Neural cell (in vitro differentiated cells): ENCODE data around the gene SRCIN1. TPM values are rescaled to one million over a fixed set of nuclear protein-coding genes. Genes with fewer than 3 reads are reported as not detected.

Experiments
- H2AFZ ChIP-seq: fragments of 200-600, 300-800 bp; sonication (generic), shearing (Covaris generic); 2 replicates; pipeline ENCODE4 v1.6.0; 2014; ENCODE audit warnings: low read depth, mild to moderate bottlenecking, antibody characterized with exemption, low read length, moderate library complexity
- H3F3A ChIP-seq: fragments of 200-600 bp; shearing (Covaris generic); 2 replicates; pipeline ENCODE4 v1.6.1; 2016; ENCODE audit warnings: mild to moderate bottlenecking, moderate library complexity, mixed read lengths, antibody characterized with exemption, low read length; ENCODE audit not compliant: insufficient read depth, poor library complexity, severe bottlenecking
- H3K27ac ChIP-seq: fragments of 200-600, 300-800 bp; sonication (generic), shearing (Covaris generic); 2 replicates; pipeline ENCODE4 v1.5.1; 2014; ENCODE audit warnings: mild to moderate bottlenecking, low read length, moderate library complexity
- H3K27me3 ChIP-seq: fragments of 300-800, 200-600 bp; sonication (generic), shearing (Covaris generic); 2 replicates; pipeline ENCODE4 v1.6.0; 2014; ENCODE audit warnings: mild to moderate bottlenecking, low read depth, low read length, moderate library complexity; ENCODE audit not compliant: insufficient read depth
- H3K36me3 ChIP-seq: fragments of 300-800, 200-600 bp; sonication (generic), shearing (Covaris generic); 2 replicates; pipeline ENCODE4 v1.5.1; 2014; ENCODE audit warnings: mild to moderate bottlenecking, antibody characterized with exemption, low read length, moderate library complexity; ENCODE audit not compliant: insufficient read depth
- H3K4me2 ChIP-seq: fragments of 300-800, 200-600 bp; sonication (generic), shearing (Covaris generic); 2 replicates; pipeline ENCODE4 v1.6.0; 2014; ENCODE audit warnings: mild to moderate bottlenecking, low read length
- H3K4me3 ChIP-seq: fragments of 300-800, 200-600 bp; sonication (generic), shearing (Covaris generic); 2 replicates; pipeline ENCODE4 v1.5.1; 2014; ENCODE audit warnings: mild to moderate bottlenecking, low read length, moderate library complexity
- H3K79me2 ChIP-seq: fragments of 200-600 bp; shearing (Covaris generic); replicated peaks from 2 replicates; pipeline ENCODE4 v1.6.0; 2014; ENCODE audit warnings: mild to moderate bottlenecking, low read length, moderate library complexity; ENCODE audit not compliant: insufficient read depth
- H3K9ac ChIP-seq: fragments of 300-800, 200-600 bp; sonication (generic), shearing (Covaris generic); 2 replicates; pipeline ENCODE4 v1.6.1; 2016; ENCODE audit warnings: mild to moderate bottlenecking, low read length, mixed read lengths
- H3K9me2 ChIP-seq: fragments of 200-600 bp; shearing (Covaris generic); 2 replicates; pipeline ENCODE4 v1.6.1; 2016; ENCODE audit warnings: mild to moderate bottlenecking, low read length, mixed read lengths; ENCODE audit not compliant: insufficient read depth
- H3K9me3 ChIP-seq: fragments of 200-600, 300-800 bp; sonication (generic), shearing (Covaris generic); 2 replicates; pipeline ENCODE4 v1.6.1; 2016; ENCODE audit warnings: mild to moderate bottlenecking, mixed run types, low read length, moderate library complexity, mixed read lengths
- H4K20me1 ChIP-seq: fragments of 200-600 bp; shearing (Covaris generic); 2 replicates; pipeline ENCODE4 v1.6.1; 2016; ENCODE audit warnings: mild to moderate bottlenecking, mixed run types; ENCODE audit not compliant: insufficient read depth
- CTCF ChIP-seq: fragments of 450-650 bp; IDR thresholded peaks from 2 replicates; pipeline ENCODE4 v1.5.1; 2014; ENCODE audit warnings: antibody characterized with exemption, mild to moderate bottlenecking, moderate library complexity; ENCODE audit not compliant: poor library complexity, severe bottlenecking
- EP300 ChIP-seq: fragments of 450-650 bp; conservative IDR thresholded peaks from 2 replicates; pipeline ENCODE4 v1.6.1; 2014; ENCODE audit warnings: antibody characterized with exemption, mild to moderate bottlenecking, moderate library complexity; ENCODE audit not compliant: poor library complexity, severe bottlenecking
- EZH2 ChIP-seq: fragments of 200-600, 300-800 bp; shearing (Covaris generic), sonication (generic); IDR thresholded peaks from 2 replicates; pipeline ENCODE4 v1.6.1; 2014; ENCODE audit warnings: antibody characterized with exemption, low read length, borderline replicate concordance, mild to moderate bottlenecking; ENCODE audit not compliant: insufficient read depth, poor library complexity, severe bottlenecking
- MXI1 ChIP-seq: fragments of 450-650 bp; conservative IDR thresholded peaks from 2 replicates; pipeline ENCODE4 v1.6.1; 2014; ENCODE audit warnings: antibody characterized with exemption, mild to moderate bottlenecking; ENCODE audit not compliant: poor library complexity, severe bottlenecking
- POLR2AphosphoS5 ChIP-seq: IDR thresholded peaks from 2 replicates; pipeline ENCODE4 v1.6.1; 2012
- RAD21 ChIP-seq: fragments of 450-650 bp; conservative IDR thresholded peaks from 2 replicates; pipeline ENCODE4 v1.6.1; 2014; ENCODE audit warnings: antibody characterized with exemption, mild to moderate bottlenecking, moderate library complexity
- SMC3 ChIP-seq: fragments of 450-650 bp; conservative IDR thresholded peaks from 2 replicates; pipeline ENCODE4 v1.6.1; 2014; ENCODE audit warnings: antibody characterized with exemption, mild to moderate bottlenecking, moderate library complexity; ENCODE audit not compliant: poor library complexity
- polyA plus RNA-seq: library from polyadenylated mRNA; depleted of rRNA; stranded (reverse); fragments of >200 nt; gene quantifications from 2 replicates; pipeline ENCODE4 v1.2.3, GENCODE V29; 2014
- TF ChIP-seq, protein P1 (sequence below): IDR thresholded peaks from 2 replicates; pipeline ENCODE4 v1.6.1; 2012; ENCODE audit warnings: borderline replicate concordance

SRCIN1 gene
- polyA plus RNA-seq, 1 donor from 2014 or later, result 18.0 TPM

GRCh38 chr17:38575781-38576180 is 30.0 kb downstream of the SRCIN1 start:
- Histone ChIP-seq H3K79me2 (no peaks in the 10 kb centered on the region), H3K4me3 (no peak overlapping the region), H3K4me2 (no peak overlapping the region), H3K9me2 (no peaks in the 10 kb centered on the region), H3K9me3 (no peaks in the 10 kb centered on the region), H3K36me3 (no peaks in the 10 kb centered on the region), H4K20me1 (peaks cover 44% of the 10 kb centered on the region), H3K27ac (no peak overlapping the region), H3F3A (no peaks in the 10 kb centered on the region), H3K9ac (no peak overlapping the region), H3K27me3 (peaks cover 17% of the 10 kb centered on the region), H2AFZ (no peak overlapping the region)
- no peak for TF ChIP-seq EZH2
- TF ChIP-seq EP300, result no peak
- TF ChIP-seq POLR2AphosphoS5, result no peak
- no peak for TF ChIP-seq SMC3
- TF ChIP-seq, protein P1, sequence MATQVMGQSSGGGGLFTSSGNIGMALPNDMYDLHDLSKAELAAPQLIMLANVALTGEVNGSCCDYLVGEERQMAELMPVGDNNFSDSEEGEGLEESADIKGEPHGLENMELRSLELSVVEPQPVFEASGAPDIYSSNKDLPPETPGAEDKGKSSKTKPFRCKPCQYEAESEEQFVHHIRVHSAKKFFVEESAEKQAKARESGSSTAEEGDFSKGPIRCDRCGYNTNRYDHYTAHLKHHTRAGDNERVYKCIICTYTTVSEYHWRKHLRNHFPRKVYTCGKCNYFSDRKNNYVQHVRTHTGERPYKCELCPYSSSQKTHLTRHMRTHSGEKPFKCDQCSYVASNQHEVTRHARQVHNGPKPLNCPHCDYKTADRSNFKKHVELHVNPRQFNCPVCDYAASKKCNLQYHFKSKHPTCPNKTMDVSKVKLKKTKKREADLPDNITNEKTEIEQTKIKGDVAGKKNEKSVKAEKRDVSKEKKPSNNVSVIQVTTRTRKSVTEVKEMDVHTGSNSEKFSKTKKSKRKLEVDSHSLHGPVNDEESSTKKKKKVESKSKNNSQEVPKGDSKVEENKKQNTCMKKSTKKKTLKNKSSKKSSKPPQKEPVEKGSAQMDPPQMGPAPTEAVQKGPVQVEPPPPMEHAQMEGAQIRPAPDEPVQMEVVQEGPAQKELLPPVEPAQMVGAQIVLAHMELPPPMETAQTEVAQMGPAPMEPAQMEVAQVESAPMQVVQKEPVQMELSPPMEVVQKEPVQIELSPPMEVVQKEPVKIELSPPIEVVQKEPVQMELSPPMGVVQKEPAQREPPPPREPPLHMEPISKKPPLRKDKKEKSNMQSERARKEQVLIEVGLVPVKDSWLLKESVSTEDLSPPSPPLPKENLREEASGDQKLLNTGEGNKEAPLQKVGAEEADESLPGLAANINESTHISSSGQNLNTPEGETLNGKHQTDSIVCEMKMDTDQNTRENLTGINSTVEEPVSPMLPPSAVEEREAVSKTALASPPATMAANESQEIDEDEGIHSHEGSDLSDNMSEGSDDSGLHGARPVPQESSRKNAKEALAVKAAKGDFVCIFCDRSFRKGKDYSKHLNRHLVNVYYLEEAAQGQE, result no peak
- no peak for TF ChIP-seq MXI1
- TF ChIP-seq CTCF, result no peak
- TF ChIP-seq RAD21, result no peak

- peaks cover 15% of the 10 kb centered on the region for H3K27me3 ChIP-seq
Measured at GRCh38 chr17:38574712-38575111, 31.0 kb downstream of the SRCIN1 start.

More at GRCh38 chr17:38574712-38575111, 31.0 kb downstream of the SRCIN1 start:
- Histone ChIP-seq H3K9me2 (no peaks in the 10 kb centered on the region), H3K36me3 (no peaks in the 10 kb centered on the region), H3K27ac (no peak overlapping the region), H4K20me1 (peaks cover 44% of the 10 kb centered on the region), H3K4me2 (no peak overlapping the region), H3K4me3 (no peak overlapping the region), H3F3A (no peaks in the 10 kb centered on the region), H2AFZ (no peak overlapping the region), H3K9me3 (no peaks in the 10 kb centered on the region), H3K9ac (no peak overlapping the region), H3K79me2 (no peaks in the 10 kb centered on the region)
- TF ChIP-seq CTCF (no peak), POLR2AphosphoS5 (no peak), EP300 (no peak)
